ENCODE results near the gene CCDC60. TPM values are rescaled to one million over a fixed set of nuclear protein-coding genes. Genes with fewer than 3 reads are reported as not detected.

The CCDC60 gene
- total RNA-seq, 1 donor from 2014 or later: 2.3 TPM

GRCh38 chr12:119320678-119321077 lies 13.9 kb upstream of the CCDC60 start:
- H3K4me3 Mint-ChIP-seq: no peak overlapping the region
- H3K27ac Mint-ChIP-seq: no peak overlapping the region
- no peak for TF ChIP-seq CTCF (conservative IDR thresholded peaks at IDR 0.05)
- no peaks in the 10 kb centered on the region for H3K9me3 Mint-ChIP-seq
- H3K36me3 Mint-ChIP-seq: no peaks in the 10 kb centered on the region
- no peaks in the 10 kb centered on the region for H3K4me1 Mint-ChIP-seq (ENCODE audit: unreplicated experiment)
- peaks cover 14% of the 10 kb centered on the region for H3K27me3 Mint-ChIP-seq
- no peak for DNase-seq (ENCODE audit: extremely low spot score, unreplicated experiment)

- no peak overlapping the region for H3K27ac Mint-ChIP-seq
- H3K36me3 Mint-ChIP-seq: no peaks in the 10 kb centered on the region
- no peak for DNase-seq (ENCODE audit: extremely low spot score, unreplicated experiment)
- H3K9me3 Mint-ChIP-seq: no peaks in the 10 kb centered on the region
- H3K4me3 Mint-ChIP-seq: no peak overlapping the region
- no peak for TF ChIP-seq CTCF (conservative IDR thresholded peaks at IDR 0.05)
- H3K27me3 Mint-ChIP-seq: peaks cover 14% of the 10 kb centered on the region
- H3K4me1 Mint-ChIP-seq (ENCODE audit: unreplicated experiment): no peaks in the 10 kb centered on the region
These were observed 12.2 kb upstream of the CCDC60 start for GRCh38 chr12:119322301-119322723.

- TF ChIP-seq CTCF (conservative IDR thresholded peaks at IDR 0.05): no peak
- H3K9me3 Mint-ChIP-seq: no peaks in the 10 kb centered on the region
- H3K36me3 Mint-ChIP-seq: no peaks in the 10 kb centered on the region
- peaks cover 5% of the 10 kb centered on the region for H3K27me3 Mint-ChIP-seq
- no peak overlapping the region for H3K4me3 Mint-ChIP-seq
- H3K4me1 Mint-ChIP-seq (ENCODE audit: unreplicated experiment): no peaks in the 10 kb centered on the region
- H3K27ac Mint-ChIP-seq: no peak overlapping the region
- DNase-seq (ENCODE audit: extremely low spot score, unreplicated experiment): no peak
These were observed 8.7 kb upstream of the CCDC60 start for GRCh38 chr12:119325813-119326212.

GRCh38 chr12:119326341-119326740 lies 8.2 kb upstream of the CCDC60 start:
- Mint-ChIP-seq H3K4me1 (ENCODE audit: unreplicated experiment) (no peaks in the 10 kb centered on the region), H3K27me3 (peaks cover 2% of the 10 kb centered on the region), H3K27ac (no peak overlapping the region), H3K36me3 (no peaks in the 10 kb centered on the region), H3K4me3 (no peak overlapping the region), H3K9me3 (no peaks in the 10 kb centered on the region)
- no peak for TF ChIP-seq CTCF (conservative IDR thresholded peaks at IDR 0.05)
- no peak for DNase-seq (ENCODE audit: extremely low spot score, unreplicated experiment)

GRCh38 chr12:119327471-119327870 lies 7.1 kb upstream of the CCDC60 start:
- Mint-ChIP-seq H3K9me3 (no peaks in the 10 kb centered on the region), H3K27ac (no peak overlapping the region), H3K36me3 (no peaks in the 10 kb centered on the region), H3K4me3 (no peak overlapping the region), H3K27me3 (no peaks in the 10 kb centered on the region), H3K4me1 (ENCODE audit: unreplicated experiment) (peaks cover 3% of the 10 kb centered on the region)
- no peak for TF ChIP-seq CTCF (conservative IDR thresholded peaks at IDR 0.05)
- DNase-seq (ENCODE audit: extremely low spot score, unreplicated experiment): no peak

GRCh38 chr12:119328111-119328510 lies 6.4 kb upstream of the CCDC60 start:
- H3K4me1 Mint-ChIP-seq (ENCODE audit: unreplicated experiment): peaks cover 5% of the 10 kb centered on the region
- no peaks in the 10 kb centered on the region for H3K9me3 Mint-ChIP-seq
- H3K27ac Mint-ChIP-seq: no peak overlapping the region
- no peaks in the 10 kb centered on the region for H3K36me3 Mint-ChIP-seq
- peak; percentile 68 for TF ChIP-seq CTCF (conservative IDR thresholded peaks at IDR 0.05)
- no peak for DNase-seq (ENCODE audit: extremely low spot score, unreplicated experiment)
- H3K27me3 Mint-ChIP-seq: no peaks in the 10 kb centered on the region
- H3K4me3 Mint-ChIP-seq: no peak overlapping the region
